Measurements from ENCODE around the gene TSPEAR.

DNA sequence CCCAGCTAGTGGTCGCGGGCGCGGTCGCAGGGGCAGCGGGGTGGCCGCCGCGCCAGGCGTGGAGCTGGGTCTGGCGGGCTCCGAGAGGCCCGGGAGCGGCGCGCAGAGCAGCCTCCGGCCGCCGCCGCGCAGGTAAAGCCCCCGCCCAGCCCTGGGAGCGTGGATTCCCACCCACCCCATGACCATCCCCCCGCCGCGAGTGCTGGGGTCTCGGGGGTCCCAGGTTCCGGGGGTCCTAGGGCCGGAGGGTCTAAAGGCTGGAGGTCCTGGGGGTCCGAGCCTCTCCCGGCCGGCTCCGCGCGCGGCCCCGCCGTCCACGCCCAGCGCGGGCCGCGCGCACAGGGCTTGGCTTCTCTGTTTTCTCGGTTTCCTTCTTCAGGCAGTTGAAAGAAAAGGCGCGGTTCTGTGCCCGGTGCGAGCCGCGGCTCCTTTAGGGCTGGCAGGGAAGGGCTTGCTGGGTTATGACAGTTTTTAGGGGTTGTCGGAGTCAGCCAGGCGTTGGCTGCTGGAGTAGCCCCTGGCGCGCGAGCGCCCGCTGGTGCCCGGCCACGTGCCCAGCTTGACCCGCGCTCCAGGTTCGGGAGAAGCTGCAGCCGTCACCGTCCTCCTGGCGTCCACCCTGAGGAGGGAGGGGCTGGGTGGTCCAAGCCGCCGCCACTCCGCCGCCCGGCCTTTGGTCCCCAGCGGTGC, 255.7 kb downstream of the TSPEAR start:
- TF ChIP-seq, protein P1, sequence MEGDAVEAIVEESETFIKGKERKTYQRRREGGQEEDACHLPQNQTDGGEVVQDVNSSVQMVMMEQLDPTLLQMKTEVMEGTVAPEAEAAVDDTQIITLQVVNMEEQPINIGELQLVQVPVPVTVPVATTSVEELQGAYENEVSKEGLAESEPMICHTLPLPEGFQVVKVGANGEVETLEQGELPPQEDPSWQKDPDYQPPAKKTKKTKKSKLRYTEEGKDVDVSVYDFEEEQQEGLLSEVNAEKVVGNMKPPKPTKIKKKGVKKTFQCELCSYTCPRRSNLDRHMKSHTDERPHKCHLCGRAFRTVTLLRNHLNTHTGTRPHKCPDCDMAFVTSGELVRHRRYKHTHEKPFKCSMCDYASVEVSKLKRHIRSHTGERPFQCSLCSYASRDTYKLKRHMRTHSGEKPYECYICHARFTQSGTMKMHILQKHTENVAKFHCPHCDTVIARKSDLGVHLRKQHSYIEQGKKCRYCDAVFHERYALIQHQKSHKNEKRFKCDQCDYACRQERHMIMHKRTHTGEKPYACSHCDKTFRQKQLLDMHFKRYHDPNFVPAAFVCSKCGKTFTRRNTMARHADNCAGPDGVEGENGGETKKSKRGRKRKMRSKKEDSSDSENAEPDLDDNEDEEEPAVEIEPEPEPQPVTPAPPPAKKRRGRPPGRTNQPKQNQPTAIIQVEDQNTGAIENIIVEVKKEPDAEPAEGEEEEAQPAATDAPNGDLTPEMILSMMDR (IDR thresholded peaks at IDR 0.05): peak; percentile 85
- TF ChIP-seq ZFX (IDR thresholded peaks at IDR 0.05; ENCODE audit: borderline replicate concordance): no peak

All from 22Rv1 (cell line).